GM18858 (cell line): ENCODE results near the gene SPAST.
"Not testable (repeated sequence)": the region's sequence is repeated elsewhere in the genome, so short reads cannot be mapped to it uniquely, and the experiment has no call there.

Source experiments
- ATAC-seq: cut with Tn5 transposase; IDR thresholded peaks from one replicate; pipeline ENCODE4 v1.9.1; 2021; ENCODE audit not compliant: unreplicated experiment

The SPAST gene

GRCh38 chr2:32124660-32125059 is 61.3 kb downstream of the SPAST start:
- no peak for ATAC-seq

GRCh38 chr2:32128636-32129035 is 65.3 kb downstream of the SPAST start:
- ATAC-seq, result no peak

GRCh38 chr2:32129086-32129485 is 65.7 kb downstream of the SPAST start:
- ATAC-seq, result no peak

- ATAC-seq, result no peak
Observed at GRCh38 chr2:32135409-32135808, 72.1 kb downstream of the SPAST start.

DNA sequence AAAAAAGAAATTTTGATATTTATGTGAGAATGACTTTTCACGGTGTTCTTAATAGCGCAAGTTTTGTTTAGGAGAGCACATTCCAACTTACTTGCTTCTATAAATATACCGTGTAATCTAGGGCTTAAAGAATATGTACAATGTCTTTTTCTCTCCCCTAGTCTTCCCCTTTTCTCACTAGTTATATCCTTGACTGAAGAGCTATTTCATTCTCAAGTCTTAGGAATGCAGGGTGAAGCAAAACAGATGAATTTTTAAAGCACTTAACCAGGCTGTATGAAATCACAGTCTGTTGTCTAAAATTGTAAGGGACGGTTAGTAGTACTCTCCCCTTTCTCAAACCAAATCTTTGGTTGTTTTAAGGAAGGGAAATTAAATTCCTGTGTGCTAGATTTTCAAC is 72.7 kb downstream of the SPAST start:
- no peak for ATAC-seq

- not testable (repeated sequence) for ATAC-seq
Observed at GRCh38 chr2:32151544-32151943, 88.2 kb downstream of the SPAST start.

DNA sequence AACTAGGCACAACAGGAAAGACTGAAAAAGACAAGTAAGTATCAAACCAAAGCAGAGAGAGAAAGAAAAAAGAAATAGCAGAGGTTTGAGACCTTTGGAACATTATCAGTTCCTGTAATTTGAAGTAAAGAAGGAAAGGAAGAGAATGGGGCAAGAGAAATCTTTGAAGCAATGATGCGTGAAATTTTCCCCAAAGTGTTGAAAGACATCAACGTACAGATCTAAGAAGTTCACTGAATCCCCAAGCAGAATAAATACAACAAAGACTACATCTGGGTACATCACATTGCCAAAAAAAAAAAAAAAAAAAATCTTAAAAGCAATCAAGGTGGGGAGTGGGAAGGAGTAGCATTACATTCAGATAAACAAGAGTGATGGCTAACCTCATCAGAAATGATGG is 96.3 kb downstream of the SPAST start:
- no peak for ATAC-seq

GRCh38 chr2:32161296-32161695 is 97.9 kb downstream of the SPAST start:
- ATAC-seq, result no peak

GRCh38 chr2:32164254-32164653 is 100.9 kb downstream of the SPAST start:
- not testable (repeated sequence) for ATAC-seq

GRCh38 chr2:32165027-32165347 is 101.6 kb downstream of the SPAST start:
- ATAC-seq, result not testable (repeated sequence)

GRCh38 chr2:32166115-32166574 is 102.8 kb downstream of the SPAST start:
- no peak for ATAC-seq

GRCh38 chr2:32168513-32168912 is 105.2 kb downstream of the SPAST start:
- ATAC-seq, result peak; percentile 55

GRCh38 chr2:32172870-32173269 is 109.5 kb downstream of the SPAST start:
- no peak for ATAC-seq

GRCh38 chr2:32182667-32183066 is 119.3 kb downstream of the SPAST start:
- ATAC-seq, result no peak

DNA sequence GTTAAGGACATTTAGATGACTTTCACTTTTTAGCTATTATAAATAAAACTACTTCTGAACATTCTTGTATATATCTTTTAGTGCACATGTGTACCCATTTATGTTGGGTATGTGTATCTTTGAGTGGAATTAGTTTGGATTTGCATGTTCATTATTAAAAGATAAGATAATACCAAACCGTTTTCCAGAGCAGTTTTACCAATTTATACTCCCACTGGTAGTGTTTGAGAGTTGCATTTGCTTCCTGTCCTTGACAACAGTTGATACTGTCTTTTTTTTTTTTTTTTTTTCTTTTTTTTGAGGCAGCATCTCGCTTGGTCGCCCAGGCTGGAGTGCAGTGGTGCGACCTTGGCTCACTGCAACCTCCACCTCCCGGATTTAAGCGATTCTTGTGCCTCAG is 125.7 kb downstream of the SPAST start:
- no peak for ATAC-seq

DNA sequence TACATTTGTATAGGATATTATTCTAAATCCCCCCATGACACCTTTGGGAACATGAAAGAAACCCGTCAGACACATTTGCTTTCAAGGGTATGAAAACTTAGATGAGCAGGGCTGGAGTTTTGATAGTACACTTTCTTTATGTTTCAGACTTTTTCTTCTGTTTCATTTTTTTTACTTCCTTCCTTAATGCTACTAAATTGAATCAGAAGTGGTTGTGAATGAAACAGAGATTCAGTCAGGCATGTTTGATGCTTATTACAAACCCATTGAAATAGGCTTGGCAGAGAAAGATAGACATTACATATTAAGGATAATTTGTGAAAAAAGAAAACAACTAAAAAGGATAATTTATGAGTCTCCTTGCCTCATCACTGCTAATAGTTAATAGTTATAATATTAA is 129.1 kb downstream of the SPAST start:
- ATAC-seq, result no peak

DNA sequence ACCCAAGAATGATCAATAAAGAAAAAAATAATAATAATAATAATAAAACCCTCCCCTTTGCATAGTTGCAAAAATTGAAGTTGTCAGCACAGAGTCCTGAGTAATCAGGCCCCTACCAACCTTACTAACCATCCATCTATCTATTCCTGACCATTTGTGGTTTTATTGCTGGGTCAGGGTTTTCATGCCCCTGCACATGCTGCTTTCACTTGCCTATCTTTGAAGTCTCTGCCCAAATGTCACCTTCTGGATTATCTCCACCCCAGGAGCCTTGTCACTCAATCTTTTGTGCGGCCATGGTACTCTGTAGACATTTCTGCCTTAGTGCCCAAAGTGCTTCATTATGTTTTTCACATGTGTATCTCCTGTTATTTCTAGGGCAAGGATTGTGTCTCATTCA is 137.5 kb downstream of the SPAST start:
- no peak for ATAC-seq

DNA sequence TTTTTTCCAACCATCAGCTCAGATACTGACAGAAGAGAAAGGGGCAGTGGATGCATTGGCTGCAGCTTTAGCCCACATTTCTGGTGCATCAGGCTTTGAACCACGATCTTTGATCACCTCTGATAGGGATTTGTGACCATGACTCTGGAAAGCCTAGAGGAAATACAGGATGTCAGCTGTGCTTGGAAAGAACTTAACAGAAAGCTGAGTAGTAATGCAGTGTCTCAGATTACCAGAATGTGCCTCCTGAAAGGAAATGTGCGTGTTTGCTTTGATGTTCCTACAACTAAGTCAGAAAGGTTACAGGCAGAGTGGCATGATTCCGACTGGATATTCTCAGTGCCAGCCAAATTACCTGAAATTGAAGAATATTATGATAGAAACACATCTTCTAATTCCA is 140.1 kb downstream of the SPAST start:
- not testable (repeated sequence) for ATAC-seq
